ENCODE results near the gene SEC16A. TPM values are rescaled to one million over a fixed set of nuclear protein-coding genes. Genes with fewer than 3 reads are reported as not detected.

The SEC16A gene
- total RNA-seq, 1 donor from 2014 or later: 52.2 TPM

DNA sequence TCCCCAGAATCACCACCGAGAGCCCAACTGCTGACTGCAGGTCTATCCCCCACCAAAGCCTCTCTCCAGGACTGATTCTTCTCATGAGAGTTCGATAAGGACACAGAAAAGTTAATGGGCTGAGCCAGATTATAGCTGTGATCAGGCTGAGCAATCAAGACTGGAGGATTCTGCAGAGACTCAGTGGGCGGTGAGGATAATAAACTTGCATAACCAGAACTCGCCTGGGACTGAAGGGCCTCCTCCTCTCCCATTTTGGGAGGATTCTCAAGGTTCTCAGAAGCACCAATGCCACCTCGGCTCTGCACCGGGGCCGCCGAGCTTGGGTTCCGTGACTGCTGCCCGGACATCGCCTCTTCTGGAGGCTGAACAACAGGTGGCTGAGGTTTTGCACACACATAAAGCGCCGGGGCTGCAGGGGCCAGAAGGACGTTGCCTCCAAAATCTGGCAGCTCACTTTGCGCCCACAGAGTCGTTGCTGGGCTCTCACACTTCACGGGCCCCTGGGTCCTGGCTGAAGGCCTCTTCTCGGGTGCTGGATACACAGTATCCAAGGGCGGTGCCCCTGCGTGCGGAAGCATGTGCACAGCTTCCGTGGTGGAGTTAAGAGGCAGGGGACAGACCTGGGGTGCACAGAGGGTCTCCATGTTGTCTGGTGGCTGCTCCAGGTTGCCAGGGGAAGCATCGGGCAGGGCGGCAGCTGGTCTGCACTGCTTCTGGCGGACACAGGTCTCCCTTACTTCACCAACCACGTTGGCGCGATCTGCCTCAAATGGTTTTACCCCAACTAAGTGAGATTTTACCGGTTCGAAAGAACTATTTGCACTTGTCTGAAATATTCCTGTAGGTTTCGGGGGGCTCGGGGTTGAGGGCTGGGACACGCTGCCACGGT, 7.6 kb downstream of the SEC16A start:
- intact Hi-C loops (cut with DNase I): no loop called here
- DNase-seq (ENCODE audit: low spot score) (no peak), ATAC-seq (no peak)

DNA sequence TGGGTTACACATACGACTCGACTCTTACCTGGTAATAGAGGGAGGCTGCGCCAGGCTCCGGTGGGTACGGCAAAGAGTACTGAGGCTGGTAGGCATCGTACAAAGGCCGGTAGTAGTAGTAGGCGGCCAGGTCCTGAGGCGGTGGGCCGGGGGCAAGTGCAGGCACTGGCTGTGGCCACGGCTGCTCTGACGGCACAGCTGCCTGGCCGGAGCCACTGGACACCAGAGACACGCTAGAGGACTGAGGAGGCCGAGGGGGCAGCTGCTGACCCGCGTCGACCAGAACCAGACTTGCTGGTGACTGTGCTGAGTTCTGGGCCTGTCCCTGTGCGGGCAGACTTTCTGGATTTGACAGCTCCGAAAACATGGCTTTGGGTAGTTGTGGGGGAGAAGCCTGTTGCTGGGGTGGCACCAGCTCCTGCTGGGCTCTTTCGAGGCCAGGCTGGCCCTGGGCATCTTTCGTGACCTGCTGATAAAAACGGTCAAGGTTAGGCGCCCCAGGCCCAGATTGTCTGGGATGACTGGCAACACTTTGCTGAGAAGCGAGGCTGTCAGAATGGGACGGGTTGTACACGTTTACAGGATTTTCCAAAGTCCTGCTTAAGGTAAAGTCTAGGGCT, 8.7 kb downstream of the SEC16A start:
- DNase-seq (ENCODE audit: low spot score) (no peak), ATAC-seq (no peak)
- intact Hi-C loops (cut with DNase I): no loop called here

DNA sequence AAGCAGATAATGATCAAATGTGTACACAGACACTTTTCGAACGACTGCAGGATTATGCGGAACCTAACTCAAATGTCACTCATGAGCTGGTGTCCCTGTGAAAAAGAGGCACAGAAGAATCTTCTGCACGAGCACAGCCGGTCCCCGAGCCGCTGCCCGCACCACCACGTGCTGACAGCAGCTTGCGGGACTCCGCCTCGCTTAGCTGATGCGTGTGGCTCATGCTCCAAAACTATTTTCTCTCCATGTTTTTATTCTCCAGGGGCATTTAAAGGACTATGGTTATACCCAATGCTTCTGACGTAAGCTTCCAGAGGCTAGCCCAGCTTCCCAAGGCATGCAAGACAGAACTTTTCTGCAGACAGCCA, 9.5 kb downstream of the SEC16A start:
- intact Hi-C loops (cut with DNase I): no loop called here
- no peak for ATAC-seq
- DNase-seq (ENCODE audit: low spot score): no peak

DNA sequence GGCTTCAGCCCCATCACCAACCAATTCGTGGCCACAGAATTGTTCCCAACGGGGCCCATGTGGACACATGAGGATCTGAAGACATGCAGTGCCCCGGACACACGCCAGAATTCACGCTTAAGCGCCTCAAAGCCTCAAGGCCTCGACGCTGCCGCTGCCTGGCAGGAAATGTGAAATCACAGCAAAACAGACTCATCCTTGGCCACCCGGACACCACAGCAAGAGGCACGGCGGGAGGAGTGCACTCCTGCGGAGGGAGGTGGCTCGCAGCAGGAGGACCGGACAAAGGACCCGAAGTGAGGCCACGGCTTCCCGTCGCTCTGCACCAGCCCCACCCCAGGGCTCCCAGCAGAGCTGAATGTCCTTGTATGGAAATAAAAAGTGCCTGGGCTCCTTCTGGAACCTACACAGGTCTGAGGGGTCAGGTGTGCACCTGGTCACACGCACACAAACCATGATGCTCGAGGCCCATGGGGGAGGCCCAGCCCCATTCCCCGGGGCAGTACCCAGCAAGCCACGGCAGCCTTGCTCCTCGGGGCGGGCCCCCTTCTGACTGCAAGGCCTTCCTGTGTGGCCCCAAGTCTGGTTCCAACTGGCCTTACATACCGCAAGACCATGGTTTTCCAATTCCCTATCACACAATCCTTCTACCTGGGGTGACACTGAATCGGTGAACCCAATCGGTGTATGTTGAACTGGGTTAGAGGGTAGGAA, 10.0 kb downstream of the SEC16A start:
- ATAC-seq (no peak), DNase-seq (ENCODE audit: low spot score) (no peak)
- intact Hi-C loops (cut with DNase I): no loop called here

DNA sequence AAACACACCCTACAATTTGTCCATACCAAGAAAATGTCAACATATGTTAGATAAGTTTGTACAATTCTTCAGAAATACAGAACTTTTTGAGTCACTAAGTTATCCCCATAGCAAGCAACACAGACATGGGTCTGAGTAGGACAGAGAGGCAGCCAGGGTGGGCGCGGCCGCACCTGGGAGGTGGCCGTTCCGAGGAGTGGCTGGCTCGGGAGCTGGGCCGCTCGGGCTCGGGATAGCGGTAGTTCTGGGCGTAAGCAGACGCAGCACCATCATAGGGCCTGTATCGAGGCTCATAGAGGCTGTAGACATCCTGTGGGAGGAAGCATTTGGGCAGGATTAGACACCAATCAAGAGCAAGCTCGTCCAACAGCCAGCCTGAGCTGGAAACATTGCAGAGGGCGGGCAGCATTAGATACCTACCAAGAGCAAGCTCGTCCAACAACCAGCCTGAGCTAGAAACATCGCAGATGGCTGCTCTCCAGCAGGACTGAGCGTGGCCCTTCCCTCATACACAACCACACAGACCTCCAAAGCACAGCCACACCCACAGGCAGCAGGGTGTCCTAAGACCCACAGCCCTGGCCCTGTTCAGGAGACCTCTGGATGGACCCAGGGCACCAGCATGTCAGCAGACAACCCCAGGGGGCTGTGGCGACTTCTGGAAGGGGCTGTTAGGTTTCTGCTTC, 10.9 kb downstream of the SEC16A start:
- intact Hi-C loops (cut with DNase I): no loop called here
- ATAC-seq (no peak), DNase-seq (ENCODE audit: low spot score) (no peak)

DNA sequence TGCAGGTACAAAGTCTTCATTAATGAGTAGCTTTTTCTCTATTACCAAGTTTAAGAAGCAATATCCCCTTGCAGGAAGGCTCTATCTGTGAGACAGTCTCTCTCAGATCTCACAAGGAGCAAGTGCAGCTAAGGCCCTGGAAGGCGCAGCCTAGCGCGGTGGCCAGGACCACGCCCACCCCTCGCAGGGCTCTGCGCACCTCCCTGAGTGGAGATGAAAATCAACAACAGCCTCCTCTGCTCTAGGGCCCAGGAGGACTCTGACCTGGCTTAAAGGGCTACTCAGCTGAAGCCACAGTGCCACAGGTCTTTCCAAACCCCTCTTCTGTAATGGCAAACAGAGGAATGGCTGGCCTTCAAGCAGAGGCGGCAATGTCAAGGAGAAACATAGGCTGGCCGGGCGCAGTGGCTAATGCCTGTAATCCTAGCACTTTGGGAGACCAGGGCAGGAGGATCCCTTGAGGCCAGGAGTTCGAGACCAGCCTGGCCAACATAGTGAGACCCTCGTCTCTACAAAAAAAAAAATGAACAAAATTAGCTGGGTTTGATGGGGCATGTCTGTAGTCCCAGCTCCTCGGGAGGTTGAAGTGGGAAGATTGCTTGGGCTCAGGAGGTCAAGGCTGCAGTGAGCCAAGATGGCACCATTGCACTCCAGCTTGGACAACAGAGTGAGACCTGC, 11.9 kb downstream of the SEC16A start:
- intact Hi-C loops (cut with DNase I): no loop called here
- DNase-seq (ENCODE audit: low spot score): no peak
- no peak for ATAC-seq

DNA sequence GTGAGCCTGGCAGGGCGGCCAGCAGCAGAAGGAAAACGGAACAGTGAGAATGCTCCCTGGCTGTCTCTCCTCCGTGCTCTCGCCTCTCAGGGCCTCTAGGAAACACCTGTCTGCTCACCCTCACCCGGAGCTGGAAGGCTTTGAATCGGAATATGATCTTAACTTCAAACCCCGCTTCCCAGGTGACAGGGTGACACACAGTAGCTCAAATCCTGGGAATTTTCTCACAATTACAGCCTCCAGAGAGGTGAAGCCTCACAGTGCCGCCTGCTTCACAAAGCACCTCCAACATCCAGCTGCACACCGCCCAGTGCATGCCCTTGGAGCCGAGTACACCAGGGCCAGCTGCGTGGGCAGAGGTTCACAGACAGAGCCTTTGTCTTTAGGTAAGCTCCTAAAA, 12.5 kb downstream of the SEC16A start:
- intact Hi-C loops (cut with DNase I): no loop called here

DNA sequence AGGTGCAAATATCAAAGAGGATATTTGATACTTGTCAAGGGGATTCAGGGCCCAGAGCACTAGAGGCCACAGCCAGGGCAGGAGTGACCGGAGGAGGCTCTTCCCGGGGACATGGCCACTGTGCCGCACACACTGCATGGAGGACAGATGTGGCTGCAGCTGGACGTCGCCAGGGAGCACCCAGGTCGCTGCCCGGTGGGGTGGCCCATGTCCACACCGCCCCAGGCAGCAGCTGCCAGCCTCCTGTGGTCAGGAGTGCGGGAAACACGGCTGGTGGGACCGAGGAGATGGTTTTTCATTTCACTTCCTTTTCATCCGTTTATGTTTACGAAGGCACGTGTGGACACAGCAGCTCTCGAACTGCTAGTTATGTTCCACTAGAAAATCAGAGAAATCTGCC, 15.1 kb downstream of the SEC16A start:
- no peak for ATAC-seq
- DNase-seq (ENCODE audit: low spot score): no peak
- intact Hi-C loops (cut with DNase I): no loop called here

More for the DNA sequence above, 12.5 kb downstream of the SEC16A start:
- ATAC-seq (no peak), DNase-seq (ENCODE audit: low spot score) (no peak)

DNA sequence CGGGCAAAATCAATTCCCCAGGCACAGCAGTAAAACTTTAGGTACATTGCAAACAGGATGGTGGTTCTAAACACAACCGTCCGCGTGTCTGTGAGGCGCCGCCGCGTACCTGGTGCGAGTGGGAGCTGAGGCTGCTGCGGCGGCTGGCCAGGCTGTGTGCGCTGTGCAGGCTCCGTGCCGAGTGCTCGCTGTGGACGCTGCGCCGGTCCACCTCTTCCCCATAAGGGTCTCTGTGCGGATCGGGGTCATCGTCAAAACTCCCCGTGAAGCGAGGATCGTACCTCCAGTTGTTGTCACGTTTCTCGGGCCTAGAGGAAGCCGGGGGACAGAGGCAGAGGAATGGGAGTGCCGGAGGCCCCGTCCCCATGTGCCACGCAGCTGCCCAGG, 16.7 kb downstream of the SEC16A start:
- ATAC-seq (no peak), DNase-seq (ENCODE audit: low spot score) (no peak)
- intact Hi-C loops (cut with DNase I): no loop called here

DNA sequence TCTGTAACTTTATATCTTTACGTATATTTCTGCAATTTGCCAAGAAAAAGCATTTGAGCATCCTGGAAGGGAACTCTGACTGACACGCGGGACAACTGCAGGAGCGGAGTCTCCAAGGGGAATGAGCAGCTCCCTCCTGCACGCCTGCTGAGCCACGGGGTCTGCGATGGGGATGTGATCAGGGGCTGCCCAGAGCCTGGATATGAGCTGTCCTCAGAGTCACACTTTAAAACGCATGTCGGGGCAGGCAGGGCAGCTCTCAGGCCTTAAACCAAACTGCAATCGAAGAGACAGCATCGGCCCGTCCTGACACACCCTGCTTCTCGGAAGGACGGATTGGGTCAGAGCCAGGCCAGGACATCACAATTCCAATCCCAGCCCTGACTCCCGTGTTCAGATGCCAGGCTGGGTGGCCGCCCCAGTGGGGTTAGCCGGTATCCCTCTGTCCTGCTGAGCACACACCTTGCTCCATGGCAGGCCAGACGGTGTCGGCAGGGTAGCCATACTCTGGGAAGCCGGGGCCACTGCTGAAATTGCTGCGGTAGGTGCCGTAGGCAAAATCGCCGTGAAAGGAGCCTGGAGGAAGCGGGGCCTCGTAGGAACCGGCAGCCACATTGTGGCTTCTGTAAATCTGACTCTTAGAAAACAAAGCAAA, 17.2 kb downstream of the SEC16A start:
- intact Hi-C loops (cut with DNase I): no loop called here
- no peak for DNase-seq (ENCODE audit: low spot score)

DNA sequence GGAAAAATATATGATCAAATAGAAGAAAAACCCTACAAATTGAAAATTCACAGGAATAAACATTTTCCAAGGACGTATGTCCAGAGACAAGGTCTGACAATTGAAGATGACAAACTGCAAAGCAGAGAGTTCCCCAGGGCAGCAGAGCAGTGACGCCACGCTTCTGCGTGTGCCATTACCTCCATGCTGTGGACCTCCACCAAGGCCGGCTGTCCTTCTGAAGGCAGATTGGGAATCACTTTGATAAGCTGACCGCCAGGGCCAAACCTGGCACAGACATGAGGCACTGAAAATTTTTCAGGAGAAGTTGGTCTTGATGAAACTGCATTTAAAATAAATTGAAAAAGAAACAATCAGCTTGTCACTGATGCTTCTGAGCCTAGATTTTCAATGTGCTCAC, 18.6 kb downstream of the SEC16A start:
- intact Hi-C loops (cut with DNase I): no loop called here
- ATAC-seq (no peak), DNase-seq (ENCODE audit: low spot score) (no peak)

More for the DNA sequence above, 17.2 kb downstream of the SEC16A start:
- ATAC-seq: no peak

DNA sequence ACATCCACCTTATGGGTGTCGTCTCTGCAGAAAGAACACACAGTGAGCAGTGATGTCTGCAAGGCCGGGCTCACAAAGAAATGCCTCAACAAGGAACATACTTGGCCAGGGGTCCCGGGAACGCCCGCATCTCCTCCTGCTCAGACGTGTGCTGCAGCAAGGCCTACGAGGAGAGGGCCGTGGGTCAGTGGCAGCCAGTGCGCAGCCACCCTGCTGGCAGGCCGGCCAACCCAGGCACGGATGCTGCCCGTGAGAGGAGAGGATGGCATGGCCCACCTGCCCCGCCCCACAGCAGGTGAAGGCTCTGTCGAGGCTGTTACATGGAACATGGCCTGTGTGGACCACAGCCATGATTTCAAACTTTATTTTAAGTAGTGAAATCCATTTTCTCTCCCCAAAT, 19.3 kb downstream of the SEC16A start:
- no peak for DNase-seq (ENCODE audit: low spot score)
- no peak for ATAC-seq
- intact Hi-C loops (cut with DNase I): no loop called here

DNA sequence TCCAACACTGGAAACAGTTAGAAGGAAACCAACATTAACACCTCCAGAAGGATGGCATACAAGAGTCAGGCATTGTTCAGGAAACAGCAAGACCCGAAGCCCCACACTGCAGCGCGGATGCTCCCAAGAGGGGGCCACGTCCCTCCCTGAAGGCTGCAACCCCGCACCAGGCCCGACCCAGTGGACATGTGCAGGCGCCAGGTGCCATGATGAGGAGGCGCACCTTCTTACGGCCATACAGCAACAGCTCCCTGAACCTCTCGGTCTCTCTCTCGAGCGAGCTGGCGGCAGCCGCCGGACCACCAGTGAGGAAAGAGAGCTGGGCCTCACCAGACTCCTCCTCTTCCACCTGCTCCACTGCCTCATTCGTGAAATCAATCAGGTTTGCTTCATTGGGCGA, 20.2 kb downstream of the SEC16A start:
- DNase-seq (ENCODE audit: low spot score) (no peak), ATAC-seq (no peak)
- intact Hi-C loops (cut with DNase I): no loop called here

DNA sequence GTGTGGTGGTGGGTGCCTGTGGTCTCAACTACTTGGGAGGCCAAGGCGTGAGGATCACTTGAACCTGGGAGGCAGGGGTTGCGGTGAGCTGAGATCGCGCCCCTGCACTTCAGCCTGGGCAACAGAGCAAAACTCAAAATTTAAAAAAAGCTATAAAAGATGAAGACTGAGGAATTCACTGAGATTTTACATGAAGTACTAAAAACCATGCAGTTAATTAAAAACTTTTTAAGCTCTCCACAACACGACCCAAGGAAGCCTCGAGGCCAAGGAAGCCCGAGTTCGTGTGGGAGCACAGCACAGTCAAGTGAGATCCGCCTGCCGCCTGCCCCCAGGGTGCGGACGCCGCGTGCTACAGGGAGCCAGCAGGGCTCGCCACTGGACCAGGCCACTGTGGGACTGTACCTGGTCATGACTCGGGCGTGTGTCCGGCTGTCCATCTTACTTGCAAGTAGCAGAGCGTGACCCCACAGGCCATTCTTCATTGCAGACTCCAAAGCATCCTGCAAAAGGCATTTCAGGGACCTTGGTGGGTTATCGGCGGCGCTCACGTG, 22.0 kb downstream of the SEC16A start:
- ATAC-seq (no peak), DNase-seq (ENCODE audit: low spot score) (no peak)
- intact Hi-C loops (cut with DNase I): no loop called here

DNA sequence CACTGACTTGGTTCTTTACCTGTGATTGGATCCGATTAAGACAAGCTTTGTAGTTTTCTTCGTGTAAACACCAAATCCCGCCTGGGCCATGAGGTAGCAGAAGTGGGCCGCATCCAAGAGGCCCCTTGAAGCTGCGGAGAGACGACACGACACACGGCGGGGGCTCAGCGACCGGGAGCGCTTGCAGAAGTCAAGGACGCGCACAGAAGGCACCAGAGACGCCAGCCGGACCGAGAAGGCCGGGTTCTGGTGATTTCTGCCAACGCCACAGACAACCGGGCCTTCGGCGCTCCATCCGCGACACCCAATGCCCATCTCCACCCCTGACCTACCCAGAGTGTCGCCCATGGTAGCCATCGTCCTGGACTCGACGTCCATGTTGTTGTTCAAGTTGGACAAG, 23.4 kb downstream of the SEC16A start:
- no peak for ATAC-seq
- intact Hi-C loops (cut with DNase I): no loop called here
- DNase-seq (ENCODE audit: low spot score): no peak

DNA sequence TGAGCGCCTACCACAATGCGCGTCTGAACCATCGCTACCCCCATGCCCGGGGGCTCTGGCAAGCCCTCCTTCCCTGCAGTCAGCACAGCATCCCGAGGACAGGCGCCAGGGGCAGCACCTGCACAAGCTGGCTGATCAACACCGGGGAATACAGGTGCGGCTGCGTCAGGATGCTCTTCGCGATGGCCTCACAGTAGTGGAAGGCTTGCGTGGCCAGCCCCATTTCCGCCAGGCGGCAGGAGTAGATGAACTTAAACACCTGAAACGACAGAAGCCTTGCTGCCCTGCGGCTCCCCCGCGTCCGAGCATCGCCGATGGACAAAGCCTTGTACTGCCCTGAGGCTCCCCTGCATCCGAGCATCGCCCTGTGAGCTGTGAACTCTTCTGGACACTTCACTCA, 25.5 kb downstream of the SEC16A start:
- ATAC-seq (no peak), DNase-seq (ENCODE audit: low spot score) (no peak)
- intact Hi-C loops (cut with DNase I): no loop called here

DNA sequence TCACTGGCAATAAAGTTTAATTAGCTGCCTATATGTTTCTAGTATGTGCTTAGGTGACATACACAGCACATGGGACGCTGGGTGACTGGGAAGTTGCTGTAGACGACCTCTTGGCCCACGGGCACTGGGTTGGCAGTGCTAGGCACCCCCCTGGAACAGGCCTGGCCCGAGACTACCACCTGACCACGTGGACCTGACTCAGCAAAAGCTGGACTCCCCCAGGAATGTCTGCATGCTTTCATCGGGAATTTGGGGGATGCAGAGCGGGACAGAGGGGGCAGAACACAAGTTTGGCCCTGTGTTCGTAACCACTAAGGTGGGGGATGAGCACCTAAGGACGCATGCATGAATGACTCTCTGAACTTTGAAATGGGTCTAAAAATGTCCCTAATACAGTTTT, 26.6 kb downstream of the SEC16A start:
- DNase-seq (ENCODE audit: low spot score) (no peak), ATAC-seq (no peak)
- intact Hi-C loops (cut with DNase I): no loop called here
